ENCODE measurements around the gene C3orf22.

- no peak for TF ChIP-seq CTCF (conservative IDR thresholded peaks at IDR 0.05; ENCODE audit: low read length)
- TF ChIP-seq EZH2phosphoT487 (IDR thresholded peaks at IDR 0.05; ENCODE audit: borderline replicate concordance) = no peak
Measured at GRCh38 chr3:126523745-126524428, 34.8 kb downstream of the C3orf22 start, which contains the start of gene CHST13.

Data from Loucy (cell line).